ENCODE results near the gene ELP5.
"Not testable (repeated sequence)": the region's sequence is repeated elsewhere in the genome, so short reads cannot be mapped to it uniquely, and the experiment has no call there.

ELP5 gene

GRCh38 chr17:7241783-7242716, 10.0 kb upstream of the ELP5 start, which contains the start of gene GABARAP:
Gene GABARAP (minus strand): TSS chr17:7242449. CDS start chr17:7242330, 119 bp downstream.
- Histone ChIP-seq H4K20me1 (peaks cover 25% of the 10 kb centered on the region), H3K27ac (peak within 1 kb of the TSS; percentile 84), H3K9ac (peak within 1 kb of the TSS; percentile 92), H3K27me3 (no peaks in the 10 kb centered on the region), H3K9me3 (no peaks in the 10 kb centered on the region), H3K4me2 (peak within 1 kb of the TSS; percentile 82), H3K4me3 (peak within 1 kb of the TSS; percentile 92), H3K36me3 (peaks cover 52% of the 10 kb centered on the region), H3K4me1 (peaks cover 31% of the 10 kb centered on the region)
- TF ChIP-seq Cebpa-rat (IDR thresholded peaks at IDR 0.05) = no peak

- Histone ChIP-seq H3K27ac (peak overlapping the region; percentile 84), H3K9me3 (no peaks in the 10 kb centered on the region), H3K4me3 (peak overlapping the region; percentile 92), H3K36me3 (peaks cover 53% of the 10 kb centered on the region), H3K9ac (peak overlapping the region; percentile 92), H3K27me3 (no peaks in the 10 kb centered on the region), H3K4me1 (peaks cover 25% of the 10 kb centered on the region), H3K4me2 (peak overlapping the region; percentile 82), H4K20me1 (peaks cover 27% of the 10 kb centered on the region)
- no peak for TF ChIP-seq Cebpa-rat (IDR thresholded peaks at IDR 0.05)
Measured at GRCh38 chr17:7242717-7243452, 9.1 kb upstream of the ELP5 start.

- Histone ChIP-seq H3K4me1 (peaks cover 28% of the 10 kb centered on the region), H3K36me3 (peaks cover 53% of the 10 kb centered on the region), H3K9me3 (no peaks in the 10 kb centered on the region), H3K4me3 (peak overlapping the region; percentile 92), H3K9ac (peak overlapping the region; percentile 92), H4K20me1 (peaks cover 32% of the 10 kb centered on the region), H3K27me3 (no peaks in the 10 kb centered on the region), H3K27ac (0 out of 2 replicates have a peak overlapping the region, but pooled peaks have one; percentile 84), H3K4me2 (peak overlapping the region; percentile 82)
- TF ChIP-seq Cebpa-rat (IDR thresholded peaks at IDR 0.05) = no peak
Measured at GRCh38 chr17:7243453-7243729, 8.6 kb upstream of the ELP5 start.

GRCh38 chr17:7243838-7244237, 8.2 kb upstream of the ELP5 start:
- H3K27ac ChIP-seq, H3K4me2 ChIP-seq, H3K9me3 ChIP-seq, H3K27me3 ChIP-seq, H3K9ac ChIP-seq, H3K4me3 ChIP-seq: not testable (repeated sequence)
- Histone ChIP-seq H4K20me1 (peaks cover 37% of the 10 kb centered on the region), H3K4me1 (peaks cover 32% of the 10 kb centered on the region), H3K36me3 (peaks cover 55% of the 10 kb centered on the region)

GRCh38 chr17:7246779-7247178, 5.2 kb upstream of the ELP5 start:
- peaks cover 44% of the 10 kb centered on the region for H3K36me3 ChIP-seq
- no peak overlapping the region for H3K27ac ChIP-seq
- no peaks in the 10 kb centered on the region for H3K9me3 ChIP-seq
- H3K9ac ChIP-seq = peak overlapping the region; percentile 16; the same call in 1 of the 2 replicates
- no peaks in the 10 kb centered on the region for H3K27me3 ChIP-seq
- peaks cover 30% of the 10 kb centered on the region for H3K4me1 ChIP-seq
- no peak overlapping the region for H3K4me2 ChIP-seq
- no peak overlapping the region for H3K4me3 ChIP-seq
- TF ChIP-seq Cebpa-rat (IDR thresholded peaks at IDR 0.05) = no peak
- peaks cover 53% of the 10 kb centered on the region for H4K20me1 ChIP-seq

GRCh38 chr17:7248796-7249195, 3.2 kb upstream of the ELP5 start:
- no peak for TF ChIP-seq Cebpa-rat (IDR thresholded peaks at IDR 0.05)
- Histone ChIP-seq H3K27me3 (no peaks in the 10 kb centered on the region), H3K27ac (peak overlapping the region; percentile 90; the same call in 1 of the 2 replicates), H3K36me3 (peaks cover 41% of the 10 kb centered on the region), H3K9me3 (no peaks in the 10 kb centered on the region), H3K4me1 (peaks cover 35% of the 10 kb centered on the region), H4K20me1 (peaks cover 53% of the 10 kb centered on the region), H3K4me2 (peak overlapping the region; percentile 99), H3K4me3 (no peak overlapping the region), H3K9ac (peak overlapping the region; percentile 94)

GRCh38 chr17:7249214-7249613, 2.8 kb upstream of the ELP5 start:
- Histone ChIP-seq H3K4me1 (peaks cover 35% of the 10 kb centered on the region), H3K9ac (peak overlapping the region; percentile 94), H4K20me1 (peaks cover 53% of the 10 kb centered on the region), H3K36me3 (peaks cover 41% of the 10 kb centered on the region), H3K4me3 (peak overlapping the region; percentile 81), H3K9me3 (no peaks in the 10 kb centered on the region), H3K27ac (peak overlapping the region; percentile 90), H3K4me2 (peak overlapping the region; percentile 99), H3K27me3 (no peaks in the 10 kb centered on the region)
- no peak for TF ChIP-seq Cebpa-rat (IDR thresholded peaks at IDR 0.05)

- H3K27me3 ChIP-seq = no peaks in the 10 kb centered on the region
- peak overlapping the region; percentile 90 for H3K27ac ChIP-seq
- peaks cover 41% of the 10 kb centered on the region for H3K36me3 ChIP-seq
- H3K9me3 ChIP-seq = no peaks in the 10 kb centered on the region
- peaks cover 35% of the 10 kb centered on the region for H3K4me1 ChIP-seq
- H3K4me3 ChIP-seq = peak overlapping the region; percentile 81
- peak overlapping the region; percentile 94 for H3K9ac ChIP-seq
- no peak for TF ChIP-seq Cebpa-rat (IDR thresholded peaks at IDR 0.05)
- H4K20me1 ChIP-seq = peaks cover 53% of the 10 kb centered on the region
- peak overlapping the region; percentile 99 for H3K4me2 ChIP-seq
Measured at GRCh38 chr17:7249830-7250229, 2.2 kb upstream of the ELP5 start.

- peak overlapping the region; percentile 99 for H3K4me2 ChIP-seq
- no peak for TF ChIP-seq Cebpa-rat (IDR thresholded peaks at IDR 0.05)
- no peaks in the 10 kb centered on the region for H3K9me3 ChIP-seq
- no peaks in the 10 kb centered on the region for H3K27me3 ChIP-seq
- peak overlapping the region; percentile 90 for H3K27ac ChIP-seq
- H3K4me1 ChIP-seq = peaks cover 35% of the 10 kb centered on the region
- peak overlapping the region; percentile 81 for H3K4me3 ChIP-seq
- H4K20me1 ChIP-seq = peaks cover 50% of the 10 kb centered on the region
- H3K9ac ChIP-seq = peak overlapping the region; percentile 94
- H3K36me3 ChIP-seq = peaks cover 41% of the 10 kb centered on the region
Measured at GRCh38 chr17:7250695-7251627, 1.1 kb upstream of the ELP5 start.

All from BLaER1 (cell line).